GM18508 (cell line): ENCODE data around the gene HOPX.
"Not testable (repeated sequence)": the region's sequence is repeated elsewhere in the genome, so short reads cannot be mapped to it uniquely, and the experiment has no call there.

ENCODE experiments used
- ATAC-seq: cut with Tn5 transposase; IDR thresholded peaks from one replicate; pipeline ENCODE4 v1.9.1; 2021; ENCODE audit warnings: moderate number of reproducible peaks; ENCODE audit not compliant: insufficient read depth, unreplicated experiment

The HOPX gene

DNA sequence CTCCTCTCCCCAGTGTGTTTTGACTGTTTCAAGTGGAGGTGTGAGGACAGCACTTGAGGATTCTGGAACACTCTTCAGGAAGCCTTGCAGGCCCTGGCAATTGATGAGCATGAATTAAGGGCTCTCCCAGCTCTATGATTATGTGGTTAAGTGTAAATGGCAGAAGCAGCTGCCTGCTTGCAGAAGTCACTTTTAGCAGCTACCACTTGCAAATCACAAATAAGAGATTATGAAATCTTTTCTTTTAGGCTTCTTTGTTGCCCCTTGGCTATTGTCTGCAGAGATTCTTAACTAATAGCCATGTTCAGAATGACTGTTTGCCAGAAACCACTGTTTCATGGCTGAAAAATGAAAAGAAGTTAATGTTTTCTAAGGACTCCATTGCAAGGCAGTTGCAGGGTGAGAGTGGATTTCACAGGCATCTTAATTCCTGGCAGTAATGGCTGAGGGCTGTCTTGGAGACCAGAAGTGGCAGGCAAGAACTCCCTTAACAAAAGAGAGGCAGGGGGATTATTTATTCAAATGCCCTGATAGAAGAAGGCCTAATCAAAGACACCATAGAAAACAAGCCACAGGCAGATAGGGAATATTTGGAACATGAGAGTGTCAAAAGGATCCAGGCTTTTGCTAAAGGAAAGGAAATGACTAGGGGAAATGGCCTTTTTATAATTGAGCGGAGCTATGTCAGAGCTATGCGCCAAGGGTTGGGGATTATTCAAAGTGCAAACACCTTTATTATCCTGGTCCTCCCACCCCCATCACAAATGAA is 8.3 kb upstream of the HOPX start:
- no peak for ATAC-seq

DNA sequence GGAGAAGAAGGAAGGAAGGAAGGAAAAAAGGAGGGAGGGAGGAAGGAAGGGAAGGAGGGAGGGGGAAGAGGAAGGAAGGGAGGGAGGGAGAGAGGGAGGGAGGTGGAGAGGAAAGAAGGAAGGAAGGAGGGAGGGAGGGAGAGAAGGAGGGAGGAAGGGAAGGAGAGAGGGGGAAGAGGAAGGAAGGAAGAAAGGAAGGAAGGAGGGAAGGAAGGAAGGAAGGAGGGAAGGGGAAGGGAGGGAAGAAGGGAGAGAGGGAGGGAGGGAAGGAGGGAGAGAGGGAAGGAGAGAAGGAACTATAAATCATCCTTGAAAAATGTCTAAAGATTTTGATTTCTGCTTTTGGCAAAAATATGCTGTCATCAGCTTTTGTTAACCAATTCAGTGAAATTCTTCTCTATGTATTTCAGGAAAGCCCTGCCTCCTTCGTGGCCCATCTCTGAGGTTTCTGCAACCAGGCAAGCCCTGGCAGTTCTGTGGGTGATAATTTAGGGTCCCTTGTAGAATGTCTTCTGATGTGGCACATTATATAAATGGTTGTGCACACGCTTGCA is 7.1 kb upstream of the HOPX start:
- ATAC-seq: no peak

GRCh38 chr4:56686537-56687231 is 5.6 kb upstream of the HOPX start:
- no peak for ATAC-seq

- no peak for ATAC-seq
Measured at GRCh38 chr4:56684320-56685050, 3.4 kb upstream of the HOPX start.

GRCh38 chr4:56683455-56683854 is 2.4 kb upstream of the HOPX start:
- no peak for ATAC-seq

- no peak for ATAC-seq
Measured at GRCh38 chr4:56681853-56682525, 893 bp upstream of the HOPX start.

GRCh38 chr4:56680266-56680665 is 830 bp downstream of the HOPX start:
- ATAC-seq: no peak

DNA sequence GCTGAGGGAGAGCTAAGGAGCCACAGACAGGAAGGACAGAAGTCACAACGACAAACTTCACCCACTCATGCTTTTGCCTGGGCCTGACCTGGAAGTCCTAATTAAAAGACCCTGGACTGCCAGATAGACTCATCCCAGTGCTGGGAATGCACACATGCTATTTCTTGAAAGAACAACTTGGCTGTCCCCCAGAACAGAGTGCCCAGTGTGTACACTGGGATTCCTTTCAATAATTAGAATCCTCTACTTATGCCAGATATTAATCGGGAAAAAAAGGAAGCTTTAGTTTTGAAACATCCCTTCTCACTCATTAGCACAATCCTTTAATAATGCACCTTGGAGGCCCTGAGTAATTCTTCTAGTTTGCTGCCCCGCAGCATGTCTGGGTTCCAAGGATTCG is 3.4 kb downstream of the HOPX start:
- ATAC-seq: no peak

- ATAC-seq: no peak
Measured at GRCh38 chr4:56674984-56675383, 6.1 kb downstream of the HOPX start.

GRCh38 chr4:56671860-56672259 is 9.2 kb downstream of the HOPX start:
- ATAC-seq: no peak

DNA sequence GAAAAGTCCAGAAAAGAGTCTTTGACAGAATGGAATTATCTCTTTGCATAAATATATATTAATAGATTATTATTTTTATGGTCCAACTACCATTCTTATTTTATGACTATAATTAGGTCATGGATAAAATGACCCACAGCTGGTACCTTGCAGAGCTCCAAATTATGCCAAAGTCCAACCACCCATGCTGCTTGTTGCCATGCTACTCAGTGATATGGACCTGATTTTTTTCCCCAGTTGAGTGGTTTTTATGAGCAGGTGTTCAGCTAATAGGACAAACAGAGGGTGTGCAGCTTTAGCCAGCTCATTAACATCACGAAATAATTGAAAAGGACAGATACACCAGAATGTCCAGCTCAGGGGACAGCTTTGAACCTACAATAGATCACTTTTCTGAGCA is 9.7 kb downstream of the HOPX start:
- ATAC-seq: no peak

DNA sequence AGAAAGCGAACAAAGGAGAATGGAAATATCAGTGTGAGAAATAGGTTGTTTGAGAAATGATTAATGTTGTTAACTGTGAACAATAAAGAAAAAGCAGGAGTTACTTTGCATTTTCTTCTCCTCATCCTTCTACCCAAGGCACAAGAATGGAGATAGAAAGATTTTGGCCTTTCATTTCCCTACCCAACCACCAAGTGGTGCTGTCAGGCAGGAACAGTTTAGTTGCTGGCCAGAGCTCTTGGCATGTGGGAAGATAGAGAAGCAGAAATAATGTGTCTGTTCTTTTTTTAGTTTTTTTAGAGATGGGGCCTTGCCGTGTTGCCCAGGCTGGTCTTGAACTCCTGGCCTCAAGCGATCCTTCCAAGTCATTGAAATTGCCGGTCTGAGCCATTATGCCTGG is 12.8 kb downstream of the HOPX start:
- no peak for ATAC-seq

- ATAC-seq: not testable (repeated sequence)
Measured at GRCh38 chr4:56667396-56667795, 13.7 kb downstream of the HOPX start.

GRCh38 chr4:56666279-56666678 is 14.8 kb downstream of the HOPX start:
- no peak for ATAC-seq

- ATAC-seq: no peak
Measured at GRCh38 chr4:56665781-56666180, 15.3 kb downstream of the HOPX start.

DNA sequence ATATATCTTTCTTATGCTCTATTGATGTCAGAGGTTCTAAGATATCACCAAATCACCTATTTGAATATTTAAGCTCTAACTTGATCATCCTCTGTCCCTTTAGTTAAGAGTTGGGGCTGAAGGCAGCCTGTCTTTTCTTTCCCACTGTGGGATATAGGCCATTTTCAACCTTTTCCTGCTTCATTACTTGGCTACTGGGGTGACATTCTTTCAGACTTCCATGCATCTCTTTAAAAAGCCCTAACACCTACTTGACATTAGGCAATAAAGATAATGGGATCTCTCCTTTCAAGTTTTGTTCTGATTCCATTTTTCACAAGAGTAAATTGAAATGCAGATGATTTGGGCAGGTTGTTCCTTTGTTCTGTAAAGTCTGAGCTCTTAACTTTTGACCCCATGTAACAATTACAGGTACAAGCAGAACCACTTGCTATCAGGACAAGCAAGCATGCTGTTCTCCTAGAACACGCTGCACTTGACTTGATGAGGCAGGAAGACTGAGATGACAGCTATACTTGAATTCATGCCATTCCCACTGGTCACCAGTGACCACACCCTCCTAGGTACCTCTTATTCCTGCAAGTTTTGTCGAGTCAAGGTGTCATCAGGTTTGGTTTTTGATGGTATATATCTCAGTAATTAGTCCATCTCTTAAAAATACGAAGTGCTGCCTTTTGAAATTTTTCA is 18.2 kb downstream of the HOPX start:
- no peak for ATAC-seq

DNA sequence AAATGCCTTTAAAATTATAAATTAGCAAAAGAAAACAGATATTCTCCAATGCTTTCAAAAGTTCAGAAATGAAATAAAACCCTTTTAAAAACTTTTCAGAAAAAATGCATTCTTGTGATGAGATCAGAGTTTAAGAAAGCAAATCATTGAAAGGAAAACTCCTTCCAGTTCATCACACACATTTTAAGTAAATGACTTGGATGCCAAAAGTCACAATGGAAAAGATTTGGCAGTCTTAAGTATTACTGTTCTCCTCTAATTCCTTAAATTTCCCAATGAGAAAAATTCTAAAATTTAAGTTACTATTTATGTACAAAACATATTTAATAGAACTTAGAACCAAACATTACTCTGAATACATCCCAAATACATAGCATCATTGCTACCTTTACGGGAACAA is 21.1 kb downstream of the HOPX start:
- ATAC-seq: no peak

- ATAC-seq: no peak
Measured at GRCh38 chr4:56658528-56658927, 22.6 kb downstream of the HOPX start.

DNA sequence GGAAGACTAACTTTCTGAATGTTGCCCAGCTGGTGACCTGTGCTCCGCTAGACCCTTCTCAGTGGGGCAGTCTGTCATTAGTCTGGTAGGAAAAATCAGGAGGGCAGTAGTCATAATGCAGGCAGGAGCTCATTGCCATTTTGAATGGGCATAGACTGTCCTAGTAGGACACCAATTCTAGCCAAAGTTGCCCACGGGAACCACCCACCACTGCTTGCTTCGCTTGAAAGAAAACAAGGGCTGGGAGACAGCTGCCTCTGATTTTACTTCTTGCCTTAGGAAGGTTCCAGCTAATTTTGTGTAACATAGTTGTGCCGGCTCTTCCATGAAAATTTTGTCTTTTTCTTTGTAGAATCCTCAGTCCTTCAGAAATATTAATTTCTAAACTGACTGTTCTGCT is 23.3 kb downstream of the HOPX start:
- ATAC-seq: no peak

GRCh38 chr4:56657128-56657527 is 24.0 kb downstream of the HOPX start:
- no peak for ATAC-seq
